NCI-H146 treated with DMSO at 0.1 percent for 48 hours (cell line): ENCODE data around the gene PNMA8C.
"Not testable (repeated sequence)": the region's sequence is repeated elsewhere in the genome, so short reads cannot be mapped to it uniquely, and the experiment has no call there.

Source experiments
- DNase-seq: peaks from one replicate; lab custom pipeline; 2025; ENCODE audit not compliant: unreplicated experiment; lab: John Stamatoyannopoulos, UW

PNMA8C gene

GRCh38 chr19:46390866-46391265 is 37.9 kb downstream of the PNMA8C start:
- DNase-seq = no peak

- DNase-seq = no peak
Measured at GRCh38 chr19:46390121-46390858, 38.4 kb downstream of the PNMA8C start.

- no peak for DNase-seq
Measured at GRCh38 chr19:46388311-46389095, 40.2 kb downstream of the PNMA8C start.

GRCh38 chr19:46387713-46388130 is 41.0 kb downstream of the PNMA8C start:
- no peak for DNase-seq

GRCh38 chr19:46386996-46387712 is 41.6 kb downstream of the PNMA8C start:
- DNase-seq = no peak

- no peak for DNase-seq
Measured at GRCh38 chr19:46386151-46386550, 42.6 kb downstream of the PNMA8C start.

GRCh38 chr19:46385636-46386035 is 43.1 kb downstream of the PNMA8C start:
- DNase-seq = no peak

GRCh38 chr19:46384396-46384795 is 44.3 kb downstream of the PNMA8C start:
- no peak for DNase-seq

- DNase-seq = no peak
Measured at GRCh38 chr19:46383846-46384245, 44.9 kb downstream of the PNMA8C start.

GRCh38 chr19:46383171-46383815 is 45.4 kb downstream of the PNMA8C start:
- DNase-seq = no peak

GRCh38 chr19:46381756-46382345 is 46.9 kb downstream of the PNMA8C start:
- DNase-seq = no peak

- no peak for DNase-seq
Measured at GRCh38 chr19:46381346-46381745, 47.4 kb downstream of the PNMA8C start.

GRCh38 chr19:46380690-46381089 is 48.0 kb downstream of the PNMA8C start:
- no peak for DNase-seq

- DNase-seq = no peak
Measured at GRCh38 chr19:46378268-46378667, 50.5 kb downstream of the PNMA8C start.

GRCh38 chr19:46376241-46377153 is 52.2 kb downstream of the PNMA8C start:
- no peak for DNase-seq

- not testable (repeated sequence) for DNase-seq
Measured at GRCh38 chr19:46375476-46376067, 53.2 kb downstream of the PNMA8C start.
